Fibroblast of pulmonary artery (primary cell): ENCODE measurements around the gene PROCA1.

Source experiments
- DNase-seq: peaks from one replicate; pipeline ENCODE4 v3.0.0-alpha.2; 2010; ENCODE audit warnings: low read depth
- H3K4me3 ChIP-seq: replicated peaks from 2 replicates; pipeline ENCODE4 v1.5.1; 2011; ENCODE audit warnings: low read depth, mild to moderate bottlenecking, control low read depth, low read length, moderate library complexity
- TF ChIP-seq, protein P1 (sequence below): IDR thresholded peaks from 2 replicates; pipeline ENCODE4 v1.5.1; 2011; ENCODE audit warnings: mild to moderate bottlenecking, control low read depth, low read length, inconsistent platforms; ENCODE audit errors: missing control alignments

Gene PROCA1

DNA sequence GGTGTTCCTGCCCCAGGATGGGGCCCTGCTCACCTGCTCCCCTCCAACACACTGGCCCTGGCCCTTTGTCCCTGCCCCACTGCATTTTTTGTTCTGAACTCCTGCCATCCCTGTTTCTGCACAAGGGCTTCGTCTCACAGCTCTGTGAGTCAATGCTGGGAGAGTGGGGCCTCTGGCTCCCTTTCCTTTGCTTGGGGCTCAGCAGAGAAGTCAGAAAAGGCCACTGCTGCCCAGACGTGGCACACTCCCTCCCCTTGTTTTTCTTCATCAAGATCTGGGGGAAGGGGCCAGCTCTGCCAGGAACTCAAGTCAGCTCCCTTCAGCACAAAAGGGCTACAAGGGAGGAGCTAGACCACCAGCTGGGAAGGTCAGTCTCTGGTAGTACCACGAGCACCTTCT lies 8.9 kb downstream of the PROCA1 start:
- DNase-seq, result no peak
- TF ChIP-seq, protein P1, sequence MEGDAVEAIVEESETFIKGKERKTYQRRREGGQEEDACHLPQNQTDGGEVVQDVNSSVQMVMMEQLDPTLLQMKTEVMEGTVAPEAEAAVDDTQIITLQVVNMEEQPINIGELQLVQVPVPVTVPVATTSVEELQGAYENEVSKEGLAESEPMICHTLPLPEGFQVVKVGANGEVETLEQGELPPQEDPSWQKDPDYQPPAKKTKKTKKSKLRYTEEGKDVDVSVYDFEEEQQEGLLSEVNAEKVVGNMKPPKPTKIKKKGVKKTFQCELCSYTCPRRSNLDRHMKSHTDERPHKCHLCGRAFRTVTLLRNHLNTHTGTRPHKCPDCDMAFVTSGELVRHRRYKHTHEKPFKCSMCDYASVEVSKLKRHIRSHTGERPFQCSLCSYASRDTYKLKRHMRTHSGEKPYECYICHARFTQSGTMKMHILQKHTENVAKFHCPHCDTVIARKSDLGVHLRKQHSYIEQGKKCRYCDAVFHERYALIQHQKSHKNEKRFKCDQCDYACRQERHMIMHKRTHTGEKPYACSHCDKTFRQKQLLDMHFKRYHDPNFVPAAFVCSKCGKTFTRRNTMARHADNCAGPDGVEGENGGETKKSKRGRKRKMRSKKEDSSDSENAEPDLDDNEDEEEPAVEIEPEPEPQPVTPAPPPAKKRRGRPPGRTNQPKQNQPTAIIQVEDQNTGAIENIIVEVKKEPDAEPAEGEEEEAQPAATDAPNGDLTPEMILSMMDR, result no peak
- no peak overlapping the region for H3K4me3 ChIP-seq

GRCh38 chr17:28702026-28702751 lies 9.5 kb downstream of the PROCA1 start:
- no peak overlapping the region for H3K4me3 ChIP-seq
- DNase-seq, result no peak
- TF ChIP-seq, protein P1, result no peak

DNA sequence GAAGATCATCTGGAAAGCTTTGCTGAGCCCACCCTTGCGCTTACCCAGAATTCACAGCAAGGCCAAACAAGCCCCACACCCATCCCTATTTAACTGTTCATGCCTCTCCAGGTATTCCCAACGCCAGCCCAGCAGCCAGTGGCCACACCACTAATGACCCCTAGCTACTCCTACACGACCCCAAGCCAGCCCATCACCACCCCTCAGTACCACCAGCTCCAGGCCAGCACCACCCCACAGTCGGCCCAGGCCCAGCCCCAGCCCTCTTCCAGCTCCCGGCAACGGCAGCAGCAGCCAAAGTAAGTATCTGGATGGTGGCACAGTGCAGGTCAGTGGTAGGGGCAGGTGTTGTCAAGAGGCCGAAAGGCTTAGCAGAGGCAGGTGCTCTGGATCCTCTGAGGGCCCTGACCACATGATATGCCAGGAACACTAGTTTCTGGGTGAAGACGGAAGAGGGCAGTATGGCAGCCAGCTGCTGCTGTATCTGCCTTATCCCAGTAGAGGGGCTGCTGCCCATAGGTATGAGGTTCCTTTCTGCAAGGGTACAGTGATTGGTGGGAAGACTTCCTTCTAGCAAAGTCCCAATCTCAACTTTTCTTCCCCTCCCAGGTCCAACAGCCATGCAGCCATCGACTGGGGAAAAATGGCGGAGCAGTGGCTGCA lies 10.7 kb downstream of the PROCA1 start:
- DNase-seq, result no peak
- TF ChIP-seq, protein P1, result no peak
- no peak overlapping the region for H3K4me3 ChIP-seq

- DNase-seq, result no peak
- no peak overlapping the region for H3K4me3 ChIP-seq
- TF ChIP-seq, protein P1, result no peak
Observed at GRCh38 chr17:28700278-28700677, 11.4 kb downstream of the PROCA1 start.

DNA sequence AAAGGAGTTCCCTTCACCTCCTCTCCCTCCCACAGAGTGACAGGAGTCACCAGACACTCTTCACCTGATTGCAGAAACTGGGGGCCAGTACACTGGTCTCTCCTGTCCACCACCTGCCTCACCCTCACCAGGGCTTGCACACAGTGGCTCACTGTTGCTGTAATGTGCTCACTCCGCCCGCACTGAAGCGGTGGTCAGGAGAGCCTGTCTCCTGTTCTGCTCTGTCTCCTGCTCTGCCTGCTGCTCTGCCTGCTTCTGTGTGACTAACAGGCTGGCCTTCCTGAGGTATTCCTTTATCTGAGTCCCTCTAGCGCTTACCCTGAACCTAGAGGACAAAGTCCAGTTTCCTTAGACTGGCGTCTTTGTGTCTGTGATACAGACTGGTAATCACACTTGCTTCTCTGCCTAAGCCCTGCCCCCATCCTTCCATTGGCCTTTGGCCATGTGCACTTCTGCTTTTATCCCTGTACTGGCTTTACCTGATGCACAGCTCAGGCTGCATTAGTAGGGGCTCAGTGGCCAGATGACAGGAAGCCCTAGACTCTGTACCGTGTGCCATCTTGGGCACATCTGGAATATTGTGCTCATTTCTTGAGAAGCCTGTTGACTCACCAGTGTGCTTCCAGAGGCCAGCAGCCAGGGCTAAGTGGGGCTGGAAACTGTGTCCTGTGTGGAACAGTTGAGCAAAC lies 13.3 kb downstream of the PROCA1 start:
- H3K4me3 ChIP-seq, result no peak overlapping the region
- DNase-seq, result no peak
- TF ChIP-seq, protein P1, result no peak

DNA sequence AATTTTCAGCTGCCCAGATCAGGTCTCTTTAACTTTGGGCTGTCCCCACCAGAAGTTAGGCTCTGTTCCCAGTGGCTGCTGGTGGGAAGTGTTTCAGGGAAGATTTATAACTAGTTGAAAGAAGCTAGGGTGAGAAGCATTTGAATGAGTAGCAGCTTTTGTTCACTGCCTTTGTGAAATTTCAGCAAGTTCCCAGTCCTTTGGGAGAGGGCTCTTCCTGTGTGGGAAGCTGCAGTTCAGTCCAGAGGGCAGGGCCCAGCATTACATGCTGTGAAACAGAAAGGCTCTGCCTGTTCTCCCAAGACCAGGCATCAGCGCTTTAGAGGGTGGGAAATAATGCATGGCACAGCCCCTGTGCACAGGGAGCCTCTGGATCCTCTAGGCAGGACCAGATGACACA lies 17.8 kb downstream of the PROCA1 start:
- no peak for DNase-seq
- no peak overlapping the region for H3K4me3 ChIP-seq
- TF ChIP-seq, protein P1, result no peak
